HepG2 (cell line): ENCODE data around the gene CAPN12. TPM values are rescaled to one million over a fixed set of nuclear protein-coding genes. Genes with fewer than 3 reads are reported as not detected.

Source experiments
- AGO1 ChIP-seq: fragments of 200-400 bp; formaldehyde crosslinking; IDR thresholded peaks from 2 replicates; pipeline ENCODE4 v1.6.1; 2017; ENCODE audit warnings: mild to moderate bottlenecking, low read depth, low read length, moderate library complexity; ENCODE audit not compliant: poor library complexity, severe bottlenecking
- ARNT2 ChIP-seq: sonication (generic); formaldehyde crosslinking; IDR thresholded peaks from 2 replicates; pipeline ENCODE4 v1.8.0; 2022; ENCODE audit warnings: mild to moderate bottlenecking, low read depth, missing genetic modification reagents, moderate library complexity
- DPF2 ChIP-seq: sonication (generic); formaldehyde crosslinking; IDR thresholded peaks from 2 replicates; pipeline ENCODE4 v1.4.0; 2020; ENCODE audit warnings: mild to moderate bottlenecking, low read depth, missing genetic modification reagents, borderline replicate concordance
- FOXJ3 ChIP-seq: sonication (generic); formaldehyde crosslinking; IDR thresholded peaks from 2 replicates; pipeline ENCODE4 v1.4.0; 2020; ENCODE audit warnings: missing genetic modification reagents, mild to moderate bottlenecking, borderline replicate concordance
- HNRNPH1 ChIP-seq: fragments of 200-400 bp; formaldehyde crosslinking; optimal IDR thresholded peaks from 2 replicates; pipeline ENCODE3; 2017; ENCODE audit warnings: mild to moderate bottlenecking, low read depth, low read length
- KDM6A ChIP-seq: IDR thresholded peaks from 2 replicates; pipeline ENCODE4 v1.6.1; 2016; ENCODE audit warnings: low read depth
- NCOR1 ChIP-seq: fragments of 200-600 bp; sonication (generic); IDR thresholded peaks from 2 replicates; pipeline ENCODE4 v1.7.0; 2017; ENCODE audit warnings: antibody characterized with exemption, low read length, borderline replicate concordance
- POLR2AphosphoS2 ChIP-seq: IDR thresholded peaks from 2 replicates; pipeline ENCODE4 v1.6.1; 2011; ENCODE audit warnings: low read depth, low read length, improper control_type of control experiment
- PRPF4 ChIP-seq: fragments of 200-400 bp; formaldehyde crosslinking; IDR thresholded peaks from 2 replicates; pipeline ENCODE4 v1.6.1; 2016; ENCODE audit warnings: low read length, low read depth; ENCODE audit not compliant: poor library complexity, severe bottlenecking
- SMYD3 ChIP-seq: sonication (generic); formaldehyde crosslinking; IDR thresholded peaks from 2 replicates; pipeline ENCODE4 v1.8.1; 2023; ENCODE audit warnings: mild to moderate bottlenecking, missing genetic modification reagents
- SRSF9 ChIP-seq: fragments of 200-400 bp; formaldehyde crosslinking; IDR thresholded peaks from 2 replicates; pipeline ENCODE4 v1.6.1; 2018; ENCODE audit warnings: borderline replicate concordance, mild to moderate bottlenecking, low read depth, low read length; ENCODE audit not compliant: insufficient read depth, poor library complexity, severe bottlenecking
- THRA ChIP-seq: sonication (generic); formaldehyde crosslinking; IDR thresholded peaks from 2 replicates; pipeline ENCODE4 v1.4.0; 2020; ENCODE audit warnings: missing genetic modification reagents, borderline replicate concordance
- TOPORS ChIP-seq: sonication (generic); formaldehyde crosslinking; IDR thresholded peaks from 2 replicates; pipeline ENCODE4 v1.8.0; 2023; ENCODE audit warnings: mild to moderate bottlenecking, missing genetic modification reagents
- U2AF1 ChIP-seq: fragments of 200-400 bp; formaldehyde crosslinking; optimal IDR thresholded peaks from 2 replicates; pipeline ENCODE3; 2017; ENCODE audit warnings: mild to moderate bottlenecking, low read depth, low read length
- YEATS4 ChIP-seq: sonication (generic); formaldehyde crosslinking; IDR thresholded peaks from 2 replicates; pipeline ENCODE4 v1.4.0; 2020; ENCODE audit warnings: missing genetic modification reagents, borderline replicate concordance
- ZBTB20 ChIP-seq: sonication (generic); formaldehyde crosslinking; IDR thresholded peaks from 2 replicates; pipeline ENCODE4 v1.8.1; 2023; ENCODE audit warnings: missing genetic modification reagents, low read depth, mild to moderate bottlenecking, borderline replicate concordance
- ZBTB34 ChIP-seq: sonication (generic); formaldehyde crosslinking; IDR thresholded peaks from 2 replicates; pipeline ENCODE4 v1.8.0; 2022; ENCODE audit warnings: mild to moderate bottlenecking, missing genetic modification reagents
- ZEB1 ChIP-seq: IDR thresholded peaks from 2 replicates; pipeline ENCODE4 v1.6.1; 2012; ENCODE audit warnings: mild to moderate bottlenecking, low read depth, inconsistent platforms; ENCODE audit not compliant: insufficient replicate concordance
- ZFP36L1 ChIP-seq: sonication (generic); formaldehyde crosslinking; IDR thresholded peaks from 2 replicates; pipeline ENCODE4 v1.8.0; 2022; ENCODE audit warnings: mild to moderate bottlenecking, missing genetic modification reagents, moderate library complexity
- ZFP36L2 ChIP-seq: sonication (generic); formaldehyde crosslinking; IDR thresholded peaks from 2 replicates; pipeline ENCODE4 v1.4.0; 2020; ENCODE audit warnings: missing genetic modification reagents
- ZFY ChIP-seq: sonication (generic); formaldehyde crosslinking; IDR thresholded peaks from 2 replicates; pipeline ENCODE4 v1.4.0; 2020; ENCODE audit warnings: missing genetic modification reagents
- ZFYVE20 ChIP-seq: sonication (generic); formaldehyde crosslinking; IDR thresholded peaks from 2 replicates; pipeline ENCODE4 v1.8.0; 2023; ENCODE audit warnings: low read depth, mild to moderate bottlenecking, moderate library complexity, missing genetic modification reagents, borderline replicate concordance
- ZNF253 ChIP-seq: sonication (generic); formaldehyde crosslinking; IDR thresholded peaks from 2 replicates; pipeline ENCODE4 v1.8.0; 2022; ENCODE audit warnings: mild to moderate bottlenecking, missing genetic modification reagents, borderline replicate concordance
- ZNF329 ChIP-seq: sonication (generic); formaldehyde crosslinking; IDR thresholded peaks from 2 replicates; pipeline ENCODE4 v1.9.0; 2021; ENCODE audit warnings: low read depth, mild to moderate bottlenecking, missing genetic modification reagents
- ZNF891 ChIP-seq: sonication (generic); formaldehyde crosslinking; IDR thresholded peaks from 2 replicates; pipeline ENCODE4 v1.5.0; 2020; ENCODE audit warnings: mild to moderate bottlenecking, missing genetic modification reagents
- polyA plus RNA-seq, 8 experiments: library from polyadenylated mRNA; depleted of rRNA in 3 of 8; stranded (reverse) in 7 of 8; unstranded in 1 of 8; fragments of >200 nt; fragmentation: Illumina TruSeq in 4 of 8; extraction: Trizol in 4 of 8; gene quantifications; 2 replicates each; pipeline versions ENCODE4 v1.2.1 to v1.2.3, GENCODE V29; 2011 to 2016; ENCODE audit warnings: low read depth in 4 of 8, missing spikeins in 1 of 8, mixed read lengths in 1 of 8; ENCODE audit not compliant: insufficient read depth in 1 of 8
- total RNA-seq, 5 experiments: library from RNA; depleted of rRNA; stranded (reverse); fragments of >200 nt; fragmentation: Illumina TruSeq; extraction: Trizol; gene quantifications; 2 replicates each; pipeline ENCODE4 v1.2.3, GENCODE V29; 2016; ENCODE audit warnings: low read depth in 1 of 5
- TF ChIP-seq, protein P1 (sequence below): IDR thresholded peaks from 2 replicates; pipeline ENCODE4 v1.6.1; 2016; ENCODE audit warnings: low read depth

Gene CAPN12
- total and polyA plus RNA-seq, 2 of the 13 experiments (the other 11 are each of a cell fraction or from before 2014, with no cell fraction given), result 1.6 to 13.6 TPM

GRCh38 chr19:38685666-38686529 is 58.4 kb downstream of the CAPN12 start (continued):
- TF ChIP-seq ZNF253 (CRISPR knock-in tag) (no peak), FOXJ3 (no peak; the same call in 1 of the 2 replicates), POLR2AphosphoS2 (no peak), PRPF4 (no peak), SRSF9 (no peak), ZBTB20 (CRISPR knock-in tag) (no peak), THRA (CRISPR knock-in tag) (no peak; the same call in 1 of the 2 replicates), ZFP36L1 (no peak), ZFY (CRISPR knock-in tag) (0 out of 2 replicates have a peak, but pooled peaks have one; percentile 33), ZFYVE20 (CRISPR knock-in tag) (no peak), ZFP36L2 (CRISPR knock-in tag) (no peak), AGO1 (no peak), YEATS4 (CRISPR knock-in tag) (no peak), U2AF1 (no peak), TOPORS (CRISPR knock-in tag) (no peak), ZNF891 (CRISPR knock-in tag) (no peak), KDM6A (CRISPR knock-in tag) (peak; percentile 56; the same call in 1 of the 2 replicates), DPF2 (CRISPR knock-in tag) (peak; percentile 42; the same call in 1 of the 2 replicates), ZNF329 (CRISPR knock-in tag) (no peak), SMYD3 (CRISPR knock-in tag) (no peak), ZBTB34 (no peak; the same call in 1 of the 2 replicates), NCOR1 (peak; percentile 21; the same call in 1 of the 2 replicates), ZEB1 (no peak), ARNT2 (CRISPR knock-in tag) (no peak), HNRNPH1 (no peak)
- TF ChIP-seq, protein P1, sequence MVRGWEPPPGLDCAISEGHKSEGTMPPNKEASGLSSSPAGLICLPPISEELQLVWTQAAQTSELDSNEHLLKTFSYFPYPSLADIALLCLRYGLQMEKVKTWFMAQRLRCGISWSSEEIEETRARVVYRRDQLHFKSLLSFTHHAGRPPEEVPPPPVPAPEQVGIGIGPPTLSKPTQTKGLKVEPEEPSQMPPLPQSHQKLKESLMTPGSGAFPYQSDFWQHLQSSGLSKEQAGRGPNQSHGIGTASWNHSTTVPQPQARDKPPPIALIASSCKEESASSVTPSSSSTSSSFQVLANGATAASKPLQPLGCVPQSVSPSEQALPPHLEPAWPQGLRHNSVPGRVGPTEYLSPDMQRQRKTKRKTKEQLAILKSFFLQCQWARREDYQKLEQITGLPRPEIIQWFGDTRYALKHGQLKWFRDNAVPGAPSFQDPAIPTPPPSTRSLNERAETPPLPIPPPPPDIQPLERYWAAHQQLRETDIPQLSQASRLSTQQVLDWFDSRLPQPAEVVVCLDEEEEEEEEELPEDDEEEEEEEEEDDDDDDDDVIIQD, result no peak
